Measurements from ENCODE around the gene RENBP.

Gene RENBP

DNA sequence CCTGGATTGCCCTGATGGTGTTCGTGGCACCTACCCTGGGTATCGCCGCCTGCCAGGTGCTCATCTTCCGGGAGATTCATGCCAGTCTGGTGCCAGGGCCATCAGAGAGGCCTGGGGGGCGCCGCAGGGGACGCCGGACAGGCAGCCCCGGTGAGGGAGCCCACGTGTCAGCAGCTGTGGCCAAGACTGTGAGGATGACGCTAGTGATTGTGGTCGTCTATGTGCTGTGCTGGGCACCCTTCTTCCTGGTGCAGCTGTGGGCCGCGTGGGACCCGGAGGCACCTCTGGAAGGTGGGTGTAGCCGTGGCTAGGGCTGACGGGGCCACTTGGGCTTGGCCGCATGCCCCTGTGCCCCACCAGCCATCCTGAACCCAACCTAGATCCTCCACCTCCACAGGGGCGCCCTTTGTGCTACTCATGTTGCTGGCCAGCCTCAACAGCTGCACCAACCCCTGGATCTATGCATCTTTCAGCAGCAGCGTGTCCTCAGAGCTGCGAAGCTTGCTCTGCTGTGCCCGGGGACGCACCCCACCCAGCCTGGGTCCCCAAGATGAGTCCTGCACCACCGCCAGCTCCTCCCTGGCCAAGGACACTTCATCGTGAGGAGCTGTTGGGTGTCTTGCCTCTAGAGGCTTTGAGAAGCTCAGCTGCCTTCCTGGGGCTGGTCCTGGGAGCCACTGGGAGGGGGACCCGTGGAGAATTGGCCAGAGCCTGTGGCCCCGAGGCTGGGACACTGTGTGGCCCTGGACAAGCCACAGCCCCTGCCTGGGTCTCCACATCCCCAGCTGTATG is 38.1 kb downstream of the RENBP start:
- H3K4me1 ChIP-seq (ENCODE audit: control insufficient read depth, insufficient read depth, low read length), result no peaks in the 10 kb centered on the region
- no peak overlapping the region for H3K4me3 ChIP-seq (ENCODE audit: low read depth, low read length)
- H3K27me3 ChIP-seq (ENCODE audit: control insufficient read depth, insufficient read depth, low read length), result no peaks in the 10 kb centered on the region
- no peak overlapping the region for H3K9ac ChIP-seq (ENCODE audit: low read depth, low read length)
- H3K36me3 ChIP-seq (ENCODE audit: control insufficient read depth, insufficient read depth, low read length), result no peaks in the 10 kb centered on the region
- peaks cover 4% of the 10 kb centered on the region for H3K9me3 ChIP-seq (ENCODE audit: control insufficient read depth, insufficient read depth, low read length)

DNA sequence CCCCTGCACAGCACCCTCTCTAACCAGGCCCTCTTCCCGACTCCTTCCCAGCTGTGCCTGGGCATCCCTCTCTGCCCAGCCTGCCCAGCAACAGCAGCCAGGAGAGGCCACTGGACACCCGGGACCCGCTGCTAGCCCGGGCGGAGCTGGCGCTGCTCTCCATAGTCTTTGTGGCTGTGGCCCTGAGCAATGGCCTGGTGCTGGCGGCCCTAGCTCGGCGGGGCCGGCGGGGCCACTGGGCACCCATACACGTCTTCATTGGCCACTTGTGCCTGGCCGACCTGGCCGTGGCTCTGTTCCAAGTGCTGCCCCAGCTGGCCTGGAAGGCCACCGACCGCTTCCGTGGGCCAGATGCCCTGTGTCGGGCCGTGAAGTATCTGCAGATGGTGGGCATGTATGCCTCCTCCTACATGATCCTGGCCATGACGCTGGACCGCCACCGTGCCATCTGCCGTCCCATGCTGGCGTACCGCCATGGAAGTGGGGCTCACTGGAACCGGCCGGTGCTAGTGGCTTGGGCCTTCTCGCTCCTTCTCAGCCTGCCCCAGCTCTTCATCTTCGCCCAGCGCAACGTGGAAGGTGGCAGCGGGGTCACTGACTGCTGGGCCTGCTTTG is 38.9 kb downstream of the RENBP start:
- Histone ChIP-seq H3K4me1 (ENCODE audit: control insufficient read depth, insufficient read depth, low read length) (no peaks in the 10 kb centered on the region), H3K9ac (ENCODE audit: low read depth, low read length) (no peak overlapping the region), H3K9me3 (ENCODE audit: control insufficient read depth, insufficient read depth, low read length) (peaks cover 4% of the 10 kb centered on the region), H3K27me3 (ENCODE audit: control insufficient read depth, insufficient read depth, low read length) (no peaks in the 10 kb centered on the region), H3K36me3 (ENCODE audit: control insufficient read depth, insufficient read depth, low read length) (no peaks in the 10 kb centered on the region), H3K4me3 (ENCODE audit: low read depth, low read length) (no peak overlapping the region)

DNA sequence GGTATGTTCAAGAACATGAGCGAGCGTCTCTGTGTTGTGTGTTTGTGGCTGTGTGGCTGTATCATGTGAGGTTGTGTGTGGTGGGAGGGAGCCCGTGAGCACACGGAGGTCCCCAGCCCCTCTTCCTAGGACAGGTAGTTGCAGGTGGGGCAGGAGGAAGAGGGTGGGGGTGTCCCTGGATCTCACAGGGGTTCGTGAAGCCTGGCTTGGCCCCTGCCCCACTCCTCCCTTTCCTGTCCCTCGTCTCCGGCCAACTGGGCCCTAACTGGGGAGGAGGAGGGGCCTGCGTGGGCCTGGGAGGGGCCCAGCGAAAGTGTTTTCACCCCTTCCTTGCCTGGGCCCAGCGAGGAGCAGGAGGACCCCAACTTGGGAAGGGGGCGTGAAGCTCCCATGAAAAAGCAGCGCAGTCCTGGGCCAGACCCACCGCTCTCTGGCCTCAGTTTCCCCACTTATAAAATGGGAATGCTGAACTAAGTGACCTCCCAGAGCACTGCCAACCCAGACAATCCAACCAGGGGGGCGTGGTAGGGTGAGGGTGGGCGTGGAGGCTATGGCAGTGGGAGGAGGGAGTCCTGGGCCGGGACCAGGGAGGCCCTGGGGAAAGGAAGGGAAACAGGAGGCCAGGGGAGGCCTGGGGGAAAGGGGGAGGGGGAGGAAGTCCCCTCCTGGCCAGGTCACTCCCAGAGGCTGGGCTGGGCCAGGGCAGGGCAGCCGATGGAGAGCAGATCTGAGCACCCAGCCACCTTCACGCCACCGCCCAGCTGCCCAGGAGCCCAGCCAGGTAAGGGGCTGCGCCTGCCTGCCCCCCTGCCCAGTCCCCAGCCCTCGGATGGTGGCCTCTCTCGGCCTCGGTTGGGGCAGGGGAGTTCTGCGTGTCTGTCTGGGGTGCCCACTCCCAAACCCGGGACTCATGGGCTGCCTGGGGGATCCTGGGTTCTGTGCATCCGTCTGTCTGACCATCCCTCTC is 40.2 kb downstream of the RENBP start, which contains the start of gene AVPR2:
AVPR2 (plus strand) TSS at position 683 of the 967 bp plus-strand sequence. CDS start 473 bp downstream, outside the sequence.
- Histone ChIP-seq H3K9ac (ENCODE audit: low read depth, low read length) (no peak within 1 kb of the TSS), H3K4me3 (ENCODE audit: low read depth, low read length) (no peak within 1 kb of the TSS), H3K27me3 (ENCODE audit: control insufficient read depth, insufficient read depth, low read length) (no peaks in the 10 kb centered on the region), H3K36me3 (ENCODE audit: control insufficient read depth, insufficient read depth, low read length) (no peaks in the 10 kb centered on the region), H3K9me3 (ENCODE audit: control insufficient read depth, insufficient read depth, low read length) (peaks cover 4% of the 10 kb centered on the region), H3K4me1 (ENCODE audit: control insufficient read depth, insufficient read depth, low read length) (no peaks in the 10 kb centered on the region)

DNA sequence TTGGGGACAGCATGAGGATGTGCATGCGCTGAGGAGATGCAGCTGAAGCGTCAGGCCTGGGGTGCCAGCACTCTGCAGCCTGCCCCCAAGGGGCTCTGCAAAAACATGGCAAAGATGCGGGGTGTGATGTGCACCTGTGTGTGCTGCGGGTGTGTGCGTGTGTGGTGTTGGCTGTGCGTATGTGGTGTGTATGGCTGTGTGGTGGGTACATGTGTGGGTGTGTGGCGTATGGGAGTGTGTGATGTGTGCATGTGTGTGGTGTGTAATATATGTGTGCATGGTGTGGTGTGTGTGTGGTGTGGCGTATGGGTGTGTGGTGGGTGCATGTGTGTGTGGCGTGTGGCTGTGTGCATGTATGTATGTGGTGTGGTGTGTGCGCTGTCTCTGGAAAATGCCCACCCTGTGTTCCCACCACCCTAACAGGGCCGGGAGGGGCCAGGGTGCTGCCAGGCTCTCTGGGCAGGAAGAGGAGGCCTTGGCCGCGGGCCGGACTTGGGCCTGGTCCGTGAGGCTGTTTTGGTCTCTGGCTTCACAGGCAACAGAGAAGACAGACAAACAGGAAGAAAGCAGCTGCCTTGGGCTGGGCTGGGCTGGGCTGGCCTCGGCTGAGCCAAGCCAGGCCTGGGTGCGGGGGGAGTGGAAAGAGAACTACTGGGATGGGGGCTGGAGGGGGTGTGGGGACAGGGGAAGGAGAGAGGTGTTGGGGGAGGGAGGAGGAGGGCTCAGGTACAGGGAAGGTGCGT is 41.0 kb downstream of the RENBP start:
- no peaks in the 10 kb centered on the region for H3K4me1 ChIP-seq (ENCODE audit: control insufficient read depth, insufficient read depth, low read length)
- H3K36me3 ChIP-seq (ENCODE audit: control insufficient read depth, insufficient read depth, low read length), result no peaks in the 10 kb centered on the region
- no peak overlapping the region for H3K4me3 ChIP-seq (ENCODE audit: low read depth, low read length)
- no peak overlapping the region for H3K9ac ChIP-seq (ENCODE audit: low read depth, low read length)
- no peaks in the 10 kb centered on the region for H3K27me3 ChIP-seq (ENCODE audit: control insufficient read depth, insufficient read depth, low read length)
- peaks cover 4% of the 10 kb centered on the region for H3K9me3 ChIP-seq (ENCODE audit: control insufficient read depth, insufficient read depth, low read length)

DNA sequence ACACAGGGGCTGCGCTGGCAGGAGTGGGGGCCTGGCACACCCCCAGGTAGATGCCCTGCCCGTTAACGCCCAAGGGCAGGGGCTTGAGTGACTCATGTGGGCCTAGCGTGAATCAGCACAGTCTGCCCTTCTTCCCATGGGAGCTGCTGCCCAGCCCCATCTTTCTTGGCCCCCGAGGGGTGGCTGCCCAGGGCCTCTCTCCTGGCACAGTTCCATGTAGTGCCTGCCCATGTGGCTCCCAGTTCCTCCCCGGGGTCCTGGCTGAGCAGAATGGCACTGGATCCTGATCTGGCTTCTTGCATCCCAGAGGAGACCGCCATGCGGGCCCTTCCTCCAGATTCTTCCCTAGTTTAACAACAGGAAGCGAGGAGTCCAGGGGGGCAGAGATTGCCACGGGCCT is 42.1 kb downstream of the RENBP start:
- no peaks in the 10 kb centered on the region for H3K27me3 ChIP-seq (ENCODE audit: control insufficient read depth, insufficient read depth, low read length)
- H3K9ac ChIP-seq (ENCODE audit: low read depth, low read length), result no peak overlapping the region
- no peak overlapping the region for H3K4me3 ChIP-seq (ENCODE audit: low read depth, low read length)
- no peaks in the 10 kb centered on the region for H3K36me3 ChIP-seq (ENCODE audit: control insufficient read depth, insufficient read depth, low read length)
- H3K9me3 ChIP-seq (ENCODE audit: control insufficient read depth, insufficient read depth, low read length), result no peaks in the 10 kb centered on the region
- no peaks in the 10 kb centered on the region for H3K4me1 ChIP-seq (ENCODE audit: control insufficient read depth, insufficient read depth, low read length)

DNA sequence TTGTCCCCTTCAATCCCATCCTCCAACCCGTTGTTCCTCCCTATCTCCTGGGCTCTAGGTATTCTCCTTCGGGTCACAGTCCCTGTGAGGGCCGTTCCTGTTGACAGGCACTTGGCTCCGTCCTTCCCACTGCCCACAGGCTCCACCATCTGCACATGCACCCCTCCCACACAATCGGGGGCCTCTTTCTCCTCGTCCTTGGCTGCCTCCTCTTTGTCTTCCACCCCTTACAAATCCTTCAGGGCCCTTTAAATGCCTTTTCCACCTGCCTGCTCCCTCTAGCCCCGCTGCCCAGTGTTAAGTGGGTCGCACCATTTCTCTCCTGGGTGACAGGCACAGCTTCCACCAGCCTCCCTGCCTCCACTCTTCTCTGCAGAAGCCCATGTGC is 42.7 kb downstream of the RENBP start:
- Histone ChIP-seq H3K9me3 (ENCODE audit: control insufficient read depth, insufficient read depth, low read length) (no peaks in the 10 kb centered on the region), H3K9ac (ENCODE audit: low read depth, low read length) (no peak overlapping the region), H3K4me1 (ENCODE audit: control insufficient read depth, insufficient read depth, low read length) (no peaks in the 10 kb centered on the region), H3K27me3 (ENCODE audit: control insufficient read depth, insufficient read depth, low read length) (no peaks in the 10 kb centered on the region), H3K4me3 (ENCODE audit: low read depth, low read length) (no peak overlapping the region), H3K36me3 (ENCODE audit: control insufficient read depth, insufficient read depth, low read length) (no peaks in the 10 kb centered on the region)

DNA sequence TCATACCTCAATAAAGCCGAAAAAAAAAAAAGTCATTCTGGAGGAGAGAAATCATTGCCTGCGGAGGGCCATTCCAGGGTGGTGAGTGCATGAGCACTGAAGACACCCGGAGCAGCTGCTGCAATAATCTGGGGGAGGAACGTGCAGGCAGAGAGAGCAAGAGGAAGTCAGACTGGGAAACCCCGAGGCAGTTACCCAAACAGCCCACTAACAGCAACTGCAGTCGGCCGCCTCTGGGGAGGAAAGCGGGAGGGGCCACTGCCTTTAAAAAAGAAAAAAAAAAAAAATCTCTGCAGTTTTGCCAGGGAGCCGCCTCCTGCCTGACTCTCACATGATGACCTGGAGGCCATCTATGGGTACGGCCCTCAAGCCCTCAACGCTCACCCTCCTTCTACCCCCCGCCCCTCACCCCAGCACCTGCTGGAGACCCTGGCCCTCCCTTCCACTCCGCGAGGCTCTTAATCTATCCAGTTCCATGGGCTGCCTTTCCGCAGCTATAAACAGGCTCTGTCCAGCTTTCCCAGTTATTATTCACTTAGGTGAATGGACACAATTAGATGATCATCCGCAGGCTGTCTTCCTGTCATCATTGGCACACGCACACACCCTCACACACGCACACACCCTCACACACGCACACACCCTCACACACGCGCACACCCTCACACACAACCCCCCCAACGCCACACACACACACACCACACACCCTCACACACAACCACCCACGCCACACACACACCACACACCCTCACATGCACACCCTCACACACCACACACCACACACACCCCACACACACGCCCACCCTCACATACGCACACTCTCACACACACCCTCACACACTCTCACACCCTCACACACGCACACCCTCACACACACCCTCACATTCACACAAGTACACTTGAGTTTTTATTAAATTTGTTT is 43.4 kb downstream of the RENBP start:
- Histone ChIP-seq H3K9ac (ENCODE audit: low read depth, low read length) (no peak overlapping the region), H3K4me1 (ENCODE audit: control insufficient read depth, insufficient read depth, low read length) (no peaks in the 10 kb centered on the region), H3K27me3 (ENCODE audit: control insufficient read depth, insufficient read depth, low read length) (no peaks in the 10 kb centered on the region), H3K9me3 (ENCODE audit: control insufficient read depth, insufficient read depth, low read length) (no peaks in the 10 kb centered on the region), H3K36me3 (ENCODE audit: control insufficient read depth, insufficient read depth, low read length) (no peaks in the 10 kb centered on the region), H3K4me3 (ENCODE audit: low read depth, low read length) (no peak overlapping the region)

DNA sequence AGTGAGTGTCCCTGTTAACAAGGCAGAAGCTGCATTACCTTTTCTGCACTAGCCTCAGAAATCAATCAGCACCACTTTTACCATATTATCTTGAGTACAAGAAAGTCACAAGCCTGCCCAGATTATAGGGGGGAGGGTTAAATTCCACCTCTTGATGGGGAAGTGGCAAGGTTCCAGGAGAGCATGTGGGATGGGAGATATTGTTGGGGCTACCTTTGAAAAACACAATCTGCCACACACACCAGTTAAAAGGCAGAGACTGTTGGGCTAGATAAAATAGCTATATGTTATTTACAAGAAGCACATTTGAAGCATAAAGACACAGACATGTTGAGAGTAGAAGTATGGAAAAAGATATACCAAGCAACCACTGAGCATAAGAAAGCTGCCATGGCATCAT is 46.5 kb downstream of the RENBP start:
- Histone ChIP-seq H3K4me3 (ENCODE audit: low read depth, low read length) (no peak overlapping the region), H3K4me1 (ENCODE audit: control insufficient read depth, insufficient read depth, low read length) (no peaks in the 10 kb centered on the region), H3K27me3 (ENCODE audit: control insufficient read depth, insufficient read depth, low read length) (no peaks in the 10 kb centered on the region), H3K9me3 (ENCODE audit: control insufficient read depth, insufficient read depth, low read length) (no peaks in the 10 kb centered on the region), H3K36me3 (ENCODE audit: control insufficient read depth, insufficient read depth, low read length) (no peaks in the 10 kb centered on the region), H3K9ac (ENCODE audit: low read depth, low read length) (no peak overlapping the region)

DNA sequence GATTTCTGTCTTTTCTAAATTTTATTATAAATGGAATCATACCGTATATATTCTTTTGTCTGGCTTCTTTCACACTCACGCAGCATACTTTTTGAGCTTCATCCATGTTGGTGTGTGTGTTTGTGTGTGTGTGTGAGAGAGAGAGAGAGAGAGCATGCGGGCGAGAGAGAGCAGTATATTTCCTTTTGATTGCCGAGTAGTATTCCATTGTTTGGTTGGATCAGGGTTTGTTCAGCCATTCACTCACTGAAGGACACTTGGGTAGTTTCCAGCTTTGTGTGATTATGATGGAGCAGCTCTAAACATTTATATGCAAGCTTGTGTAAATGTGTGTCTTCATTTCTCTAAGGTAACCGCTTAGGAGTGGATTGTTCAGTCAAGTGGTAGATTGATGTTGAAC is 55.3 kb downstream of the RENBP start:
- Histone ChIP-seq H3K9ac (ENCODE audit: low read depth, low read length) (no peak overlapping the region), H3K4me3 (ENCODE audit: low read depth, low read length) (no peak overlapping the region), H3K27me3 (ENCODE audit: control insufficient read depth, insufficient read depth, low read length) (peaks cover 7% of the 10 kb centered on the region), H3K36me3 (ENCODE audit: control insufficient read depth, insufficient read depth, low read length) (no peaks in the 10 kb centered on the region), H3K4me1 (ENCODE audit: control insufficient read depth, insufficient read depth, low read length) (peaks cover 2% of the 10 kb centered on the region), H3K9me3 (ENCODE audit: control insufficient read depth, insufficient read depth, low read length) (no peaks in the 10 kb centered on the region)

DNA sequence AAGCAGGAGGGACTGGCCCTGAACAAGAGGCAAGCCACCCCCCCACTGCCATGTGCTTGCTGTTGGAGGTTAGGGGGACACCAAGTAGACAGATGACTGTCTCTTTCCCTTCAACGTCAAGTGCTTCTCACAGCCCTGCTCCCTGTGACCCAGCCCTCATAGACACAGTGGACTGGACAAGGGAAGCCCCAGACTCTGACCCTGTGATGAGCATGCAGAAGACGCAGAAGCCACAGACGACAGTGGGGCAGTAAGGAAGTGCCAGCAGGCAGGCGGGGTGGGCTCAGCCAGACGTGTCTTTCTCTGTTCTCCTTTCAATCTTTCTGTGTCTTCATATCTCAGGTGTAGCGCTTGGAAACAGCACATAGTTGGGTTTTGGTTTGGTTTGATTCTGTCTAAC is 56.1 kb downstream of the RENBP start:
- Histone ChIP-seq H3K27me3 (ENCODE audit: control insufficient read depth, insufficient read depth, low read length) (peaks cover 7% of the 10 kb centered on the region), H3K36me3 (ENCODE audit: control insufficient read depth, insufficient read depth, low read length) (no peaks in the 10 kb centered on the region), H3K4me1 (ENCODE audit: control insufficient read depth, insufficient read depth, low read length) (peaks cover 2% of the 10 kb centered on the region), H3K9me3 (ENCODE audit: control insufficient read depth, insufficient read depth, low read length) (no peaks in the 10 kb centered on the region), H3K9ac (ENCODE audit: low read depth, low read length) (no peak overlapping the region), H3K4me3 (ENCODE audit: low read depth, low read length) (no peak overlapping the region)
